Stimulated activated memory B cell treated with anti-CD40 and anti-IgM and Interleukin-4, amounts not matched to agents 10 μg/mL and 1 μg/mL and 100 μg/mL, for 72 hours (primary cell): ENCODE results near the gene MDH2.
"Not testable (repeated sequence)": the region's sequence is repeated elsewhere in the genome, so short reads cannot be mapped to it uniquely, and the experiment has no call there.

ENCODE experiments used
- ATAC-seq: fragments of 150-1000 bp; cut with Tn5 transposase; 2 replicates; pipeline ENCODE4 v1.10.0; 2021
- H3K27ac Mint-ChIP-seq: one replicate; pipeline ENCODE4 v1.8.0; 2022; ENCODE audit warnings: mild to moderate bottlenecking, mixed read lengths
- H3K27me3 Mint-ChIP-seq: one replicate; pipeline ENCODE4 v1.8.0; 2022; ENCODE audit warnings: mixed read lengths
- H3K36me3 Mint-ChIP-seq: one replicate; pipeline ENCODE4 v1.8.0; 2022; ENCODE audit warnings: mixed read lengths
- H3K4me1 Mint-ChIP-seq: one replicate; pipeline ENCODE4 v1.8.0; 2022; ENCODE audit warnings: mixed read lengths
- H3K4me3 Mint-ChIP-seq: one replicate; pipeline ENCODE4 v1.8.0; 2022; ENCODE audit warnings: mild to moderate bottlenecking, moderate library complexity, mixed read lengths
- H3K9me3 Mint-ChIP-seq: one replicate; pipeline ENCODE4 v1.8.0; 2022; ENCODE audit warnings: mixed read lengths

Gene MDH2

DNA sequence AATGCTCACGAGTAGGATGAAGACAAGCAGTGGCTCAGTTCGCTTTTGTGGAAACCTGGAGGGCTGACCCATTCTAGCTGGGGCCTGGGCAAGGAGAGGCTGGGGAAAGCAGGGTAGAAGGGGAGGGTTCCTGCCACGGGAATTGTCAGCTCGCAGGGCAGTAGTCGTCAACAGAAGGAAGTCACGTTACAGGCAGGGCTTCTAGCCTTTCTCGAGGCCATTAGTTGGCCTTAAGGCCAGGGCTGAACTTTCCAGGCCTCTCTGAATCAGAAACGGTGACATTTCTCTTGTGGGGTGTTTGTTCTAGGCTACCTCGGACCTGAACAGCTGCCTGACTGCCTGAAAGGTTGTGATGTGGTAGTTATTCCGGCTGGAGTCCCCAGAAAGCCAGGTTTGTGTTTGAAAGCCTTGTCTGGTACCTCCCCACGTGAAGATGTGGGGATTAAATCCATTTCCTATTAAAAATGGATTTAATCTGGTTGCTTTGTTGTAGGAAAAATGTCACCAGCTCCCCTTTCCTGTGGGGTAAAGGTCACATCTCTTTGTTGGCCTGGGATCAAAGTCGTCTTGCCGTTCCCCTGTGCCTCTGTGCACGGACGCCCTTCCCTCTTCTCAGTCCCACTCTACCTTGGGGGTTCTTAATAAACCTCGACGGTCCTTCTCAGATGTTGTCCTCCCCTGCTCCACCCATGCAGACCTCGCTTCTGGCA lies 9.4 kb downstream of the MDH2 start:
- no peaks in the 10 kb centered on the region for H3K9me3 Mint-ChIP-seq
- peaks cover 61% of the 10 kb centered on the region for H3K36me3 Mint-ChIP-seq
- H3K27ac Mint-ChIP-seq = no peak overlapping the region
- H3K4me3 Mint-ChIP-seq = no peak overlapping the region
- no peak for ATAC-seq
- no peaks in the 10 kb centered on the region for H3K27me3 Mint-ChIP-seq
- H3K4me1 Mint-ChIP-seq = peaks cover 19% of the 10 kb centered on the region

DNA sequence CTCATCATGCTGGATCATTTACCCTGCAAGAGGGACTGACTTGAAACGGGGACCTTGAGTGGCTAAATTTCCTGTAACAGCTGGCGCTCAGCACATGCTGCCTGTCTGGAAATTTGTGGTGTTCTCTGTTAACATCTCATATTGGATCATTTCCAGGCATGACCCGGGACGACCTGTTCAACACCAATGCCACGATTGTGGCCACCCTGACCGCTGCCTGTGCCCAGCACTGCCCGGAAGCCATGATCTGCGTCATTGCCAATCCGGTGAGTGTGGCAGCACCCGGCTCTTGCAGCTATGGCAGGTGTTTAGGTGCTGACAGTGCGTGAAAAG lies 9.9 kb downstream of the MDH2 start:
- no peak for ATAC-seq
- Mint-ChIP-seq H3K27me3 (no peaks in the 10 kb centered on the region), H3K27ac (no peak overlapping the region), H3K4me3 (no peak overlapping the region), H3K36me3 (peaks cover 64% of the 10 kb centered on the region), H3K9me3 (no peaks in the 10 kb centered on the region), H3K4me1 (peaks cover 16% of the 10 kb centered on the region)

DNA sequence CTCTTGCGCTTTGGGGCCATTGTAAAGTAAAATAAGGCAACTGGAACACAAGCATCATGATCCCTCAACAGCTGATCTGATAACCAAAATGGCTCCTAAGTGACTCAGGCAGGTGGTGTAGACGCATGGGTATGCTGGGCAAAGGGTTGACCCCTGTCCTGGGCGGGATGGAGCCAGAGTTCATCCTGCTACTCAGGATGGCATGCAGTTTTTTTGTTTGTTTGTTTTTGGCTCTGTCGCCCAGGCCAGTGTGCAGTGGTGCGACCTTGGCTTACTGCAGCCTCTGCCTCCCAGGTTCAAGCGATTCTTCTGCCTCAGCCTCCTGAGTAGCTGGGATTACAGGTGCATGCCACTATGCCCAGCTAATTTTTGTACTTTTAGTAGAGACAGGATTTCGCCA lies 10.8 kb downstream of the MDH2 start:
- not testable (repeated sequence) for H3K9me3 Mint-ChIP-seq, ATAC-seq, H3K4me3 Mint-ChIP-seq, H3K27ac Mint-ChIP-seq, H3K27me3 Mint-ChIP-seq
- peaks cover 69% of the 10 kb centered on the region for H3K36me3 Mint-ChIP-seq
- peaks cover 11% of the 10 kb centered on the region for H3K4me1 Mint-ChIP-seq

DNA sequence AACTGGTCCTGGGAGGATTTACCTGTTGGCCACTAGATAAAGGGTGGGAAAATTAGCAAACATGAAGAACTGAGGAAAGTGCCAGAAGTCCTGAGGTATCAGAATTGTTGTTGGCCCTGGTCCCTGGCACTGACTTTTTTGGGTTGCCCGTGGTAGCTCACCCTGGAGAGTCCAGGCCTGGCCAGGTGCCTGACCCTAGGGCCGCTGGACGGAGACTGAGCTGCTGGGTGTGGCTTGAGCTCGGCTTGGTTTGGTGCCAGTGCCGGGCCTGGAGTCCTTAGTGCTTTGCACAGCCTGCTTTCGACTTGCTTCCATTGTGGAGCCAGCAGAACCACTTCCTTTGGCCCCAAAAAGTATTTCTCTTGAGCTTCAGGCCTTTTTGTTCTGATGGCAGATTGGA lies 12.9 kb downstream of the MDH2 start:
- ATAC-seq = no peak
- Mint-ChIP-seq H3K27me3 (no peaks in the 10 kb centered on the region), H3K36me3 (peaks cover 90% of the 10 kb centered on the region)

DNA sequence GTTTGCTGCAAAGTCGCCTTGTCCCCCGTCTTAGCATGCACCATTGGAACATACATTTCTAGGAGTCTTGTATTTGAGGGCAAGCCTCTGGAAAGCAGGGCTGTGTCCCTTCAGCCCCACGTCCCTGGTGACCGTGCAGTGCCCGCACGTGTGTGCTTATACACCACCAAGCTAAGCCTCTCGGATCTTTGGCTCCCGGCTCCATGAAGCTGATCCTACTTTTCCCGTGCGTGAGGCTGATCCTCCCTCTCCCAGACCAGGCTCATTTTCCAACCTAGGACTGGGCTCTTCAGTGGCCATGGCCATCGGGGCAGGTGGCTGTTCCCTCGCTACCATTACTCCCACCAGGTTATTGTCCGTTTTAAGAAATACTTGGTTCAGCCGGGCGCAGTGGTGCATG lies 14.3 kb downstream of the MDH2 start:
- no peak overlapping the region for H3K4me3 Mint-ChIP-seq
- H3K27ac Mint-ChIP-seq = no peak overlapping the region
- no peaks in the 10 kb centered on the region for H3K4me1 Mint-ChIP-seq
- ATAC-seq = no peak
- no peaks in the 10 kb centered on the region for H3K9me3 Mint-ChIP-seq
- peaks cover 95% of the 10 kb centered on the region for H3K36me3 Mint-ChIP-seq
- no peaks in the 10 kb centered on the region for H3K27me3 Mint-ChIP-seq

More for the DNA sequence above, 12.9 kb downstream of the MDH2 start:
- no peaks in the 10 kb centered on the region for H3K4me1 Mint-ChIP-seq
- H3K4me3 Mint-ChIP-seq = no peak overlapping the region
- no peaks in the 10 kb centered on the region for H3K9me3 Mint-ChIP-seq
- no peak overlapping the region for H3K27ac Mint-ChIP-seq

DNA sequence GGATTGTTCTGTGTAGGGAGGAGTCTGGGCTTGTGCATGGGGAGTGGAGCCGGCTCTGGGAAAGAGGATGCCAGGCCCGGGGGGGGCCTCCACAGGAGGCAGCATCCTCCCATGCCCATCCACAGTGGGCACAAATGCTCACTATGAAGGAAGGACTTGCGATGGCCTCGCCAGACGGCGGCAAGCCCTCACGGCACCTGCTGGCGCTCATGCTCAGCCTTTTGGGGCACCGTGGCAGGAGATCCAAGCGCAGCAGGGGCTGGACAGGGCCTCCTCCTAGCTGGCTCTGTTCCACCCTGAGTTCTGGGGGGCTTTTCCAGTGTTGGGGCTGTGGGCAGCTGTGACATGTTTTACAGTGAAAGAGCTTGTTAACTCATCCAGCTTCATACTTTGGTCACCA lies 15.2 kb downstream of the MDH2 start:
- no peak for ATAC-seq
- H3K36me3 Mint-ChIP-seq = peaks cover 87% of the 10 kb centered on the region
- H3K27me3 Mint-ChIP-seq = no peaks in the 10 kb centered on the region
- H3K4me1 Mint-ChIP-seq = no peaks in the 10 kb centered on the region
- H3K4me3 Mint-ChIP-seq = no peak overlapping the region
- H3K27ac Mint-ChIP-seq = no peak overlapping the region
- H3K9me3 Mint-ChIP-seq = no peaks in the 10 kb centered on the region

DNA sequence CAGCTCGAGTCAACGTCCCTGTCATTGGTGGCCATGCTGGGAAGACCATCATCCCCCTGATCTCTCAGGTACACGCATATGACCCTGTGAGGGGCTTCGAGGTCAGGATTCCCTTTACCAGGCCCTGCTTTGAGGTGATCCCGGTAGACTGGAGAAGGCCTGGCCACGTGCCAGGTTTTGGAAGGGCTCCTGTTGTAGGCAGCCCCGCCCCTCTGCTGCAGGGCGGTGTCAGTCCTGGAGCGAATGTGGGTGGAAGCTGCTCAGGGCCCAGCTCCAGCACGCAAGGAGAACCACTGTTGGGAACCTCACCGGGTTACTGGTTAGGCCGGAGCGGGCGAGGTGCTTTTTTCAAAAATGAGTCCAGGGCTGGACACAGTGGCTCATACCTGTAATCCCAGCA lies 15.6 kb downstream of the MDH2 start:
- H3K9me3 Mint-ChIP-seq = no peaks in the 10 kb centered on the region
- no peak overlapping the region for H3K27ac Mint-ChIP-seq
- ATAC-seq = no peak
- no peaks in the 10 kb centered on the region for H3K4me1 Mint-ChIP-seq
- H3K4me3 Mint-ChIP-seq = no peak overlapping the region
- no peaks in the 10 kb centered on the region for H3K27me3 Mint-ChIP-seq
- peaks cover 83% of the 10 kb centered on the region for H3K36me3 Mint-ChIP-seq

DNA sequence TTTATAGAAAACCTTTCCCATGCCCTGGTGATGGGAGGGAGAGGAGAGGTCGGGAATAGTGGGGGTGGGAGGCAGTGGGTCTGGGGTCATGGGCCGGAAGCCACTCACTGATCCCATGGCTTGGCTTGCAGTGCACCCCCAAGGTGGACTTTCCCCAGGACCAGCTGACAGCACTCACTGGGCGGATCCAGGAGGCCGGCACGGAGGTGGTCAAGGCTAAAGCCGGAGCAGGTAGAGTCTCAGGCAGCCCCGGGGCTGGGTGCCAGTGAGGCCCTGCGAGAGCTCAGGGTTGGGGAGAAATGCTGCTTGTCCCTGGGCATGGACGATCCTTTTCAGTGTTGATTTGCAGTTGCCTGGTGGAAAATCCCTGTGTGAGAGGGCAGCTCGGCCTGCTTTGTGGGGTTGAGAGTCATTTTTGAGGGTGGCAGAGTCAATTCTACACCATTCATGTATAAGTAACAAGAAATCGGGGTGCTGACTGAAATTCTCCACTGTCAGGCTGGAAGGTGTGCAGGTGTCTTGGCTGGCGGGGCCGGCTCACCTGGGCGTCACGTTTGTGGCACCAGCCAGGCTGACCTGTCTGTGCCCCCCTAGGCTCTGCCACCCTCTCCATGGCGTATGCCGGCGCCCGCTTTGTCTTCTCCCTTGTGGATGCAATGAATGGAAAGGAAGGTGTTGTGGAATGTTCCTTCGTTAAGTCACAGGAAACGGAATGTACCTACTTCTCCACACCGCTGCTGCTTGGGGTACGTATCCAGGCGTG lies 16.5 kb downstream of the MDH2 start:
- H3K9me3 Mint-ChIP-seq = no peaks in the 10 kb centered on the region
- H3K4me1 Mint-ChIP-seq = no peaks in the 10 kb centered on the region
- ATAC-seq = no peak
- peaks cover 74% of the 10 kb centered on the region for H3K36me3 Mint-ChIP-seq
- no peak overlapping the region for H3K27ac Mint-ChIP-seq
- no peaks in the 10 kb centered on the region for H3K27me3 Mint-ChIP-seq
- H3K4me3 Mint-ChIP-seq = no peak overlapping the region

DNA sequence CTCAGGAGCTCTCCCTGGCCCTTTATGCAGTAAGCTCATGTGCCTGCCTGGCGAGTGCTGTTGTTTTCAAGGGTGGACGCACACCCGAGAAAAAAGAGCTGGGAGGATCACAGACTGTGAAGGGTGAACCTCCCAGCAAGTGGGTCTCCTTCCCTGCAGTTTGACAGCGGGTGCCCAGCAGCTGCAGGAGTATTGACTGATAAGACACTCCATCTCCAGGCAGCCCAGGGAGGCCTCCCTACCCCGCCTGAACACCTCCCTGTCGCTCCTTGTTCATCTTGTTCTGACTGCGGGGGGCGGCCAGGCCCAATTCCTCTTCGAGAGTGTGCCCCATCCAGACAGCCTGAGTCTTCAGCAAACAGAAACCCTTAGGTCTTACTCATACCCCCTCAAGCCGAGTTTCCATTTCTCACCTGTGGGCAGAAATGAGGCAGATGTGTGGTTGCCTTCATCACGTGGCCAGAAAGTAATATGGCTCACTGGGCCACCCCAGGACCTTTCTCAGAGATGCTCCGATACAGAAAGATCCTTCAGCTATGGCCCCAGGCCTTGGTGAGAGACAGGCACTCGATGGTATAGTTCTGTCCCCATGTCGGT lies 17.2 kb downstream of the MDH2 start:
- H3K36me3 Mint-ChIP-seq = peaks cover 67% of the 10 kb centered on the region
- H3K4me3 Mint-ChIP-seq = no peak overlapping the region
- no peaks in the 10 kb centered on the region for H3K9me3 Mint-ChIP-seq
- no peak for ATAC-seq
- no peak overlapping the region for H3K27ac Mint-ChIP-seq
- peaks cover 5% of the 10 kb centered on the region for H3K4me1 Mint-ChIP-seq
- H3K27me3 Mint-ChIP-seq = no peaks in the 10 kb centered on the region

DNA sequence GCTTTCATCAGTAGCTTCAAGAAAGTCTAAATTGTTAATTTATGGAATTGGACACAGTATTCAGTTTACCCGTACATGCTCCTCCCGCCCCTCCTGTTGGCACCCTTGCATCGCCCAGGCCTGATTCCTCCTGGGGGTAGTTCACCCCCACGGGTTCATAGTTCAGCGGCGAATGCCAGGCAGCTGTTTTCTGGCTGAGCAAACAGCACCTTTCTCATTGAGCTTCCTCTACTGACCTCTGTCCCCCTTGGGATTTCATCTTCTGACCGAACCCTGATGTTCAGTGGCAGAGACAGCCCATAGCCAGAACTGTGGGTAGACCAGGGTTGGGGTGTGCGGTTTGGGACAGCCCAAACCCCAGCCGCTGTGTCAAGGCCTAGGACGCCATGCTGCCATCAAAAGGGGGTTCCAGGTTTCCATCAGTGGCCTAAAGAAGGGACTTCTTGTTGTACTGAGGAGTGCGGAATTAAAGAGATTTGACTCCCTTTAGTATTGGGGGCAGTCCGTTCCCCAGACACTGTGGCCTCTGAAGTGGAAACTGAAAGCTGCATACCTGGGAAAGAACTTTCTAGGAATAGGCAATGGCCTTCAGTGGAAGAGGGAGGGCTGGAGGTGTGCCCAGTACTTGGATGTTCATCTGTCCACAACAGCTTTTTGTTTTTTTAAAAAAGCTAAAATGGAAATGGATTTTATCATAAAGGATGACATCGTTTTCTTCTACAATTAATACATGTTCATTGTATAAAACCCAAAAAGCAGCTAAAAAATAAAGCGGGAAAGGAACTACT lies 19.0 kb downstream of the MDH2 start:
- no peak overlapping the region for H3K4me3 Mint-ChIP-seq
- peaks cover 11% of the 10 kb centered on the region for H3K4me1 Mint-ChIP-seq
- peaks cover 50% of the 10 kb centered on the region for H3K36me3 Mint-ChIP-seq
- no peak overlapping the region for H3K27ac Mint-ChIP-seq
- H3K9me3 Mint-ChIP-seq = no peaks in the 10 kb centered on the region
- no peaks in the 10 kb centered on the region for H3K27me3 Mint-ChIP-seq
- no peak for ATAC-seq

DNA sequence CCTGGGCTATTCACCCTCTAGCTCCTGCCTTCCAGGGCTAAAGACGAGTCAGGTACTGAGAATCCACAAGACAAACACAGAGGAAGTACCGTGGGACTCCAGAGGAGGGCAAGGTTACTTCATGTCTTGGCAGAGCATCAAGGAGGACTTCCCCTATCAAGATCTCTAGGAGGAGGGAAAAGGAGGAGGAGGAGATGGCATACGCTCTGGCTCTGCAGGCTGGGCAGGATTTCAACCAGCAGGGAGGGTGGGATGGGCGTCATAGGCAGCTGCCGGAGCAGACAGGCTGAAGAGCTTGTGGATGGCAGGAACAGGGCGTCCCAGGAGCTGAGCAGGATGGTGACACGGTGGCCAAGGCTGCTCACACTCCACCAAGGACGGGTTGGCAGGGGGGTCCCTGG lies 21.3 kb downstream of the MDH2 start:
- Mint-ChIP-seq H3K27ac (no peak overlapping the region), H3K27me3 (no peaks in the 10 kb centered on the region), H3K36me3 (peaks cover 28% of the 10 kb centered on the region), H3K9me3 (peaks cover 3% of the 10 kb centered on the region), H3K4me1 (peaks cover 11% of the 10 kb centered on the region), H3K4me3 (no peak overlapping the region)
- no peak for ATAC-seq

DNA sequence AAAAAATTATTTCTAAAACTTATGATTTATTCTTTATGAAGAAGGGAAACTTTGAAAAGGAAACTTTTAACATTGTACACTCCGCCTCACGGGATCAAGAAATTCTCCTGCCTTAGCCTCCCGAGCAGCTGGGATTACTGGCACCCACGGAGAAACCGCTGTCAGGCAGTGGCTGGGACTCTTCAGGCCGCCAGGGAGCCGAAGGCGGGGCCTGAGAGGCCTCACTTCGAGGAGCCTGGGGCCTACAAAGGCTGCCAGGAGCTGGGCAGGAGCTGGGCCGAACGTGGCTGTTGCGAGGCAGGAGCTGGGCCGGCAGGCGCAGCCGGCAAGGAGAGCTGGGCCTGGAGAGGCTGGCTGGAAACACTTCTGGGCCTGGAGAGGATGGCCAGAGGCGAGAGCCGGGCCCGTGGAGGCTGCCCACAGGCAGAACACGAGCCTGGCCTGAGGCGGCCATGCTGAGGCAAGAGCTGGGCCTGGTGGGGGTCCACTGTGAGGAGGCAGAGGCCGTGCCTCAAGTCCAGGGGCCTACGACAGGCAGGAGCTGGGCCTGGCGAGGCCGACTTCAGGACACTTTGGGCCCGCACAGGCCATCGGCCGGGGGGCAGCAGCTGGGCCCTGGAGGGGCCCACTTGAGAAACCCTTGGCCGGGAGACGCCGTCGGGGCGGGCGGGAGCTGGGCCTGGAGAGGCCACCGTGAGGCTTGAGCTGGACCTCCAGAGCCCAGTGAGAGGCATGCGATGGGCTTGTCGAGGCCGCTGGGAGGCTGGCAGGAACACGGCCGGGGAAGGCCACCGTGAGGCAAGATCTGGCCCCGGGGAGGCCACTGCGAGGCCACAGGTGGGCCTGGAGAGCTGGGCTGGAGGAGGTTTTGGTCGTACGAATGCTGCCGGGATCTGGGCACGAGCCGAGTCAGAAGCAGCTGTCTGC lies 23.7 kb downstream of the MDH2 start:
- Mint-ChIP-seq H3K36me3 (peaks cover 5% of the 10 kb centered on the region), H3K9me3 (peaks cover 7% of the 10 kb centered on the region), H3K27me3 (no peaks in the 10 kb centered on the region), H3K27ac (no peak overlapping the region), H3K4me3 (no peak overlapping the region), H3K4me1 (peaks cover 11% of the 10 kb centered on the region)
- no peak for ATAC-seq

DNA sequence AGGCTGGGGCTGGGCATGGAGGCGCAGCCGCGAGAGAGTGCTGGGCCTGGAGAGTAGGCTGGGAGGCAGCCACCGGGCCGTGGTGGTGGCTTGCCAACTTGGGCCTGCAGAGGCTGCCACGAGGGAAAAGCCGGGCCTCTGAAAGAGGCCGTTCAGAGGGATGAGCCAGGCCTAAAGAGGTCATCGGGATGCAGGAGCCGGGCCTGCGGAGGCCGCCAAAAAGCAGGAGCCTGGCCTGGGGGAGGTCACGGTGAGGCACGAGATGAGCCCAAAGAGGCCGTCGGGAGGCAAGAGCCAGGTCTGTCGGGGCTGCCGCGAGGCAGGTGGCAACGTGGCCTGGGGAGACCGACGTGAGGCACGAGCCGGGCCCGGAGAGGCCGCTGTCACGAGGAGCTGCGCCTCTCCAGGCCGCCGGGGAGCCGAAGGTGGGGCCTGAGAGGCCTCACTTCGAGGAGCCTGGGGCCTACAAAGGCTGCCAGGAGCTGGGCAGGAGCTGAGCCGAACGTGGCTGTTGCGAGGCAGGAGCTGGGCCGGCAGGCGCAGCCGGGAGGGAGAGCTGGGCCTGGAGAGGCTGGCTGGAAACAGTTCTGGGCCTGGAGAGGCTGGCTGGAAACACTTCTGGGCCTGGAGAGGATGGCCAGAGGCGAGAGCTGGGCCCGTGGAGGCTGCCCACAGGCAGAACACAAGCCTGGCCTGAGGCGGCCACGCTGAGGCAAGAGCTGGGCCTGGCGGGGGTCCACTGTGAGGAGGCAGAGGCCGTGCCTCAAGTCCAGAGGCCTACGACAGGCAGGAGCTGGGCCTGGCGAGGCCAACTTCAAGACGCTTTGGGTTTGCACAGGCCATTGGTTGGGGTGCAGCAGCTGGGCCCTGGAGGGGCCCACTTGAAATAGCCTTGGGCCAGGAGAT lies 24.6 kb downstream of the MDH2 start:
- no peak overlapping the region for H3K4me3 Mint-ChIP-seq
- no peaks in the 10 kb centered on the region for H3K27me3 Mint-ChIP-seq
- H3K4me1 Mint-ChIP-seq = peaks cover 11% of the 10 kb centered on the region
- no peaks in the 10 kb centered on the region for H3K36me3 Mint-ChIP-seq
- peaks cover 7% of the 10 kb centered on the region for H3K9me3 Mint-ChIP-seq
- ATAC-seq = no peak
- H3K27ac Mint-ChIP-seq = no peak overlapping the region
